HG02885 (cell line): ENCODE results near the gene COX18.

Experiments
- ATAC-seq: cut with Tn5 transposase; IDR thresholded peaks from one replicate; pipeline ENCODE4 v1.9.1; 2021; ENCODE audit warnings: mild to moderate bottlenecking; ENCODE audit not compliant: unreplicated experiment, poor library complexity

Gene COX18

GRCh38 chr4:73053974-73054480, 15.5 kb downstream of the COX18 start:
- no peak for ATAC-seq

DNA sequence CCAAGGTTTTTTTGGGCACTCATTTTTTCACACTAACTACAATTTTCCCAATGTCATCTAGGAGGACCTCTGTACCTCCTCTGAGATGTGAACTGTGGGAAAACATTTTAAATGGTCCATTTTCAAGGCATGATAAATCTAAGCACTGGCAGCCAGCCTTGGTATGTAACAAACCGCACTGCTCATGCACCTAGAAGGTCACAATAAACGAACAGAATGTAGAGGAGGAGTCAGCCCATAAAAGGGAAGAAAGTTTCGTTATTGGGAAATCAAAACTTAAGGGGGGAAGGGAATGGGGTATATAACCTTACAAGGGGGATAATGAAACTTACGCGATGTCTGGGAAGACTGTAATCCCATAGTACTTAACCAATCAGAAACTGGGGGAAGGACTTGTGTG, 16.4 kb downstream of the COX18 start:
- ATAC-seq, result no peak

DNA sequence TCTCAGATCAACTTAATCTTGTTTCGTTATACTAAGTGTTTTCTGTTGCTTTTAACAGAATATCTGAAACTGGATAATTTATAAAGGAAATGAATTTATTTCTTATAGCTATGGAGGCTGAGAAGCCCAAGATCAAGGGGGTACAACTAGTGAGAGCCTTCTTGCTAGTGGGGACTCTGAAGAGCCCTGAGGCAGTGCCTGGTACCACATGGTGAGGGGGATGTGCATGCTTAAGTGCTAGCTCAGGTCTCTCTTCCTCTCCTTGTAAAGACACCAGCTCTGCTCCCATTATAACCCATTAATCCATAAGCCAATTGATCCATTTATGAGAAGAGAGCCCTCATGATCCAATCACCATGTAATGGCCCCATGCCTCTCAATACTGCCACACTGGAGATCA, 17.9 kb downstream of the COX18 start:
- ATAC-seq, result no peak

DNA sequence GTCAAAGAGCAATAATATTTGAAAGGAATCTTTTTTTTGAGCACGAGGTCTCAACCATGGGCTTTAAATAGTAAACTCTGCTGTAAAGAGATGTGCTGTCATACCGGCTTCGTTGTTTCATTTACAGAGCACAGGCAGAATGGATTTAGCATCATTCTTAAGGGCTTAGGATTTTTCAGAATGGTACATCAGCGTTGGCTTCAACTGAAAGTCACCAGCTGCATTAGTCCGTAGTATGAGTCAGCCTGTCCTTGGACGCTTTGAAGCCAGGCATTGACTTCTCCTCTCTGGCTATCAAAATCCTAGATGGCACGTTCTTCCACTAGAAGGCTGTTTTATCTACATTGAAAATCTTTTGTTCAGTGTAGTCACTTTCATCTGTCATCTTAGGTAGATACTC, 23.6 kb downstream of the COX18 start:
- ATAC-seq, result no peak

- no peak for ATAC-seq
Measured at GRCh38 chr4:73037057-73037456, 32.5 kb downstream of the COX18 start.

GRCh38 chr4:73036123-73036522, 33.4 kb downstream of the COX18 start:
- peak; percentile 59 for ATAC-seq

GRCh38 chr4:73034896-73035295, 34.6 kb downstream of the COX18 start:
- no peak for ATAC-seq

DNA sequence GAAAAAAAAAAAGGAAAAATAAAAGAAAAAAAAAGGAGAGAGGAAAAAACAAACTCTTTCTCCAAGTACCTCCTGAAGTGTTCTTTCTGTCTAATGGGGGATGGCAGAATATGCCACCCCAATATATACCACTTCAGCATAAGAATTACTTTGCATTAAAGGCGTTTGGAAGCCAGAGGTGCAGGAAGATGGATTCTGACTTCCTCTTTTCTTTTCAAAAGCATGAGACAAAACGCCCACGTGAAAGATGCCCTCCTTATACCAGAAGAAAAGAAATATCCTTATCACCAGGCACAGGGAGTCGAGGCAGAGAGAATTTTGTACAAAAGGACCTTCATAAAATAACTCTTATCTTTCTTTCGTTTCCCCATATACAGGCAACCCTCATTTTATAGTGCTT, 40.9 kb downstream of the COX18 start:
- ATAC-seq, result no peak

- peak; percentile 75 for ATAC-seq
Measured at GRCh38 chr4:73021634-73022033, 47.9 kb downstream of the COX18 start.

GRCh38 chr4:73019462-73020047, 50.0 kb downstream of the COX18 start:
- ATAC-seq, result no peak

DNA sequence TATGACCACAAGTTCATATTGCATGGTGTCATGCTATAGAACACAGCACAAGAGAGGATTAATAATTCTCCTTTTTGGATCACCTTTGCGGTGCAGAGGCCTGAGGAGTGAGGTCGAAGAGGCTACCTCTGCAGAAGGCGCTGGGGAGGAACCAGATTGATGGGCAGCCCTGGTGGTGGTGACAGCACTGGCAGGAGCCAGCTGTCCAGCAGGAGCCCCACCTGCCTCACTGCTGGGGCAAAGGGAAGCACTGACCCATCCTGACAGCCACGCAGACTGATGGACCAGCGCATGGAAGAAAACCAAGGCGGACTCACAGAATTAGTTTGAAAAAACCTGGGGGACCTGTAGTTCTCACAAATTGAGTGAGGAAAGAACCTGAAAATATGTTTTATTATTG, 50.9 kb downstream of the COX18 start:
- ATAC-seq, result no peak

DNA sequence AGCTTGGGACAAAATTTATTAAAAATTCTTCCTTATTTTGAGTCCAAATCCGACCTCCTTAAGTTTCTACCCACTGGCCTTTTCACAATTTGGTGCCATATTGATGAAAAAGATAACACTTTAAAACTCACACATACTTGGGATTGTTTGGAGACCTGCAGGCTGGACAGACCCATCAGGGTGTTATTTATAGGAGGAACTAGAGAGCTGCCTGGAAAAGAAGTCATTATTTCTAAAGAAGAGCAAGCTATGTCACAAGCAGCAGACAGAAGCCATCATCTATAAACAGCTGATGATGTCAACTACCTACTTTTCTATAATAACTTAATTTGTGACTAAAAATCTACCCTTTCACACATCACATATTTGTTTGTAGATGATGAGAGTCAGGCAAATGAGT, 56.2 kb downstream of the COX18 start:
- ATAC-seq, result no peak

DNA sequence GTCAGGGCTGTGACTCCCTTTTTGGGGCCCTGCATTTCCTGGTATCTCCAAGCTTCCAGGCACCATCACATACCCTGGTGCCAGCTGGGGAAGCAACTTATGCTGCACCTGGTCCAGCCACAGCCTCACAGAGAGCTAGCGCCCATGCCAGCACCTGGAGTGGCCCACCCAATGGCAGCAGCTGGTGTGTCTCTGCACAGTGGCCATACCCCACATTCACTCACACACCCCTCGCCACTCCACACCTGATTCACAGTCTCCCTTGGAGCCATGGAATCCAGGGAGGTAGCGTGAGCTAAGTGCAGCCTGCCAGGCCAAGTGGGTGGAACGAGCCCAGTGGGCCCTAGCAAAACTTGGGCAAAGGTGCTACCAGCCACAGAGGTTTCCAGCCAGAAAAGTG, 56.8 kb downstream of the COX18 start:
- no peak for ATAC-seq

DNA sequence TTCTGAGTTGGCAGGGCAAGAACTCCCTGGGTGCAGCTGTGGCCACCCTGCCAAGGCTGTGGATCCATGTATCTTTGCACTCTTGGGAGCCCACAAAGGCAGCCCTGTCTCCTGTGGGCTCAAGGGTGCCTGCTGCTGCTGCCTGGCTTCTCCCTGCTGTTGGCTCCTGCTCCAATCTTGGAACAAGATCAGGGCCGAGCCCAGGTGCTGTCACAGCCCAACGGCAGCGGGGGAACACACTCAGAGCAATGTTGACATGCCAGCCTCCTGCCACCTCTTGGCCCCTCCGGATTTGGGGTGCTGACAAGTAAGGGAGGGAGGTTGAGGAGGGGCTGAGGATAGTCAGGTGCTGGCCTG, 57.9 kb downstream of the COX18 start:
- no peak for ATAC-seq

- no peak for ATAC-seq
Measured at GRCh38 chr4:73010789-73011628, 58.5 kb downstream of the COX18 start.

DNA sequence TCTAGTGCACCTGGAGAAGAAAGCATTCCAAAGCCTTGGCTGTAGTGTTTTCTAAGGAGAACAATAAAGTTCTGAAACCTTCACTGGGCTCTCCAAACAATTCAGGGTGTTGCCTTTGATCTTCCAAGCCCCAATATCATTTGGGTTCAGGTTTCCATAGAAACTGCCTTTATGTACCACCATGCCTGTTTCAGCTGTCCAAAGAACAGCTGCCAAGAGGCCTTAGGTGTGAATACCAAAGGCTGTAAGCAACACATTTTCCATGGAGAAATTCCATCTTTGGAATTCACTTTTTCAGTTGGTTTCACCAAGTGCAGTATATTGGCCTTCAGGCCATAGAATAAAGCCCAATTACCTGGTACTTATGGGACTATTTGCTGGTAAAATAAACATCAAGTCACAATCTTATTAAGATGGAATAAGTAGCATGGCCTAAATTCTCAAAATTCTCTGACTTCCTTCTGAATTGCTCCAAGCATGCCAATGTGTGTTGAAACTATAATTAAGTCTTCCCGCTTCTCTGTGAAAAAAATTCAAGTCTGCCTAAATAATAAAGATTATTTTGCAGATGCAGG, 61.9 kb downstream of the COX18 start:
- no peak for ATAC-seq

DNA sequence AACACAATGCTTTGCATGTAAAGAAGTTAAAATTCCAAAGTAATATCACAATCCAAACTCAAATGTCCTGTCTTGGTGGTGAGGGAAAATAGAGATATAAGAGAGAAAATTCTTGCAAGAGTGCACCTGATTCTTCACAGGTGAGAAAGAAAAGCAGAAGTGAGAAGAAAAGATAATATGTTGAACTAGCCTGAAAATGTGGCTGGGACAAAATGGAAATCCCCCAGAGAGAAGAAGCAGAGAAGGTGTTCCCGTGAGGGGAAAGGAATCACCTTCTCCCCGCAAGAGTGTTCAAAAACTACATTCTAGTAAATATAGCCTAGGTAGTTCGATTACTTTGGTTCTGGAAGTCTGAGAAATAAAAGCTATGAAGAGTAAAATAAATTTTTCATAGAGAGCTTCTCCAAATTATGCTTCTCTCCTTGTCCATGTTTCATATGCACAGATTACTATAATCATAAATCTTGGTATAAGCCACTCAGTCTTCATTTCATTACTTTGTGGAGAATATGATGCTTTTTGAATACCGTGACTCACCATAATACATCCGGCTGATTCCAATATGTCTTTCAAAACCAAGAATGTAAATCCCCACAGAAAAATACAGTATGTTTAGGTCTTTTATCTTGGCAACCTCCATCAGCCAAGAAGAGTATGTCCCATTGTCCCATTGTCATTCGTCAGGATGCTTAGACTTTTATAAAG, 63.1 kb downstream of the COX18 start:
- peak; percentile 92 for ATAC-seq

DNA sequence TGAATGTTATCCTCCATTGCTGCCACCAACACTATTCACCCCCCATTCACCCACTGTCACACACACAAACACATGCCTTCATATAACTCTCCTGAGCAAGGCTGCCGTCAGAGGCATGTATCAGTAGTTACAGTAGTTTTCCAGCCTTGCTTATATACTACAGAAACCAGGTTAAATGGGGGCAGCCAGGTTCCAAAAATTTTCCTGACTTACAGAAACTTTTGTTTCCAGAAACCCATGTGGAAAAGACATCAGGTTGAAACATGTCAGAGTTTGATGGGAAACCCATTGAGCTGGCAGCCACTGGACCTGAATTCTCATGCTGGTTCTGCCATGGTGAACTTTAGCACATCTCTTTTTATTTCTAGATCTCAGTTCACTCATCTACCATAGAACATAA, 64.0 kb downstream of the COX18 start:
- ATAC-seq, result no peak
